GM19397 (cell line): ENCODE results near the gene ENPP7.
"Not testable (repeated sequence)": the region's sequence is repeated elsewhere in the genome, so short reads cannot be mapped to it uniquely, and the experiment has no call there.

Experiments
- ATAC-seq: cut with Tn5 transposase; IDR thresholded peaks from one replicate; pipeline ENCODE4 v1.9.1; 2021; ENCODE audit warnings: mild to moderate bottlenecking, moderate library complexity; ENCODE audit not compliant: unreplicated experiment

Gene ENPP7

GRCh38 chr17:79748295-79749099, 17.8 kb downstream of the ENPP7 start:
- no peak for ATAC-seq

- ATAC-seq: no peak
Measured at GRCh38 chr17:79749156-79749815, 18.5 kb downstream of the ENPP7 start.

- ATAC-seq: no peak
Measured at GRCh38 chr17:79749958-79750357, 19.2 kb downstream of the ENPP7 start.

- no peak for ATAC-seq
Measured at GRCh38 chr17:79750650-79751545, 20.2 kb downstream of the ENPP7 start.

GRCh38 chr17:79752175-79752574, 21.4 kb downstream of the ENPP7 start:
- ATAC-seq: no peak

GRCh38 chr17:79754370-79754769, 23.6 kb downstream of the ENPP7 start:
- ATAC-seq: no peak

GRCh38 chr17:79754903-79755302, 24.2 kb downstream of the ENPP7 start:
- not testable (repeated sequence) for ATAC-seq

GRCh38 chr17:79755591-79755990, 24.8 kb downstream of the ENPP7 start:
- no peak for ATAC-seq

GRCh38 chr17:79757140-79757745, 26.5 kb downstream of the ENPP7 start:
- no peak for ATAC-seq

- no peak for ATAC-seq
Measured at GRCh38 chr17:79758271-79758670, 27.5 kb downstream of the ENPP7 start.

- no peak for ATAC-seq
Measured at GRCh38 chr17:79760197-79760906, 29.6 kb downstream of the ENPP7 start.

GRCh38 chr17:79761894-79762589, 31.3 kb downstream of the ENPP7 start:
- ATAC-seq: no peak

- no peak for ATAC-seq
Measured at GRCh38 chr17:79765708-79766107, 35.0 kb downstream of the ENPP7 start.

GRCh38 chr17:79769570-79770506, 39.1 kb downstream of the ENPP7 start:
- ATAC-seq: no peak

GRCh38 chr17:79771276-79771675, 40.5 kb downstream of the ENPP7 start:
- no peak for ATAC-seq

- not testable (repeated sequence) for ATAC-seq
Measured at GRCh38 chr17:79772726-79773125, 42.0 kb downstream of the ENPP7 start.

- no peak for ATAC-seq
Measured at GRCh38 chr17:79774561-79774975, 43.8 kb downstream of the ENPP7 start.

GRCh38 chr17:79775632-79776031, 44.9 kb downstream of the ENPP7 start:
- ATAC-seq: no peak
